ENCODE results near the gene KCNJ3.

Gene KCNJ3

GRCh38 chr2:154698296-154698720 lies at the start of gene KCNJ3:
KCNJ3 (plus strand) TSS chr2:154698695; CDS start chr2:154698776, 81 bp downstream.
- Histone ChIP-seq H3K4me3 (ENCODE audit: low read length) (peak within 1 kb of the TSS; percentile 70), H3K27ac (ENCODE audit: low read length) (no peak within 1 kb of the TSS), H3K9ac (ENCODE audit: low read length) (no peak within 1 kb of the TSS), H3K27me3 (ENCODE audit: control insufficient read depth, insufficient read depth, low read length) (peaks cover 49% of the 10 kb centered on the region), H3K9me3 (ENCODE audit: control insufficient read depth, low read depth, low read length) (no peaks in the 10 kb centered on the region), H3K36me3 (ENCODE audit: control insufficient read depth, low read depth, low read length) (no peaks in the 10 kb centered on the region), H3K4me1 (ENCODE audit: control insufficient read depth, low read depth, low read length) (no peaks in the 10 kb centered on the region)

- Histone ChIP-seq H3K4me1 (ENCODE audit: control insufficient read depth, low read depth, low read length) (peaks cover 6% of the 10 kb centered on the region), H3K9ac (ENCODE audit: low read length) (no peak overlapping the region), H3K27me3 (ENCODE audit: control insufficient read depth, insufficient read depth, low read length) (no peaks in the 10 kb centered on the region), H3K36me3 (ENCODE audit: control insufficient read depth, low read depth, low read length) (no peaks in the 10 kb centered on the region), H3K27ac (ENCODE audit: low read length) (no peak overlapping the region), H3K4me3 (ENCODE audit: low read length) (no peak overlapping the region), H3K9me3 (ENCODE audit: control insufficient read depth, low read depth, low read length) (no peaks in the 10 kb centered on the region)
These were observed 43.0 kb upstream of the KCNJ3 start for GRCh38 chr2:154655499-154655898.

DNA sequence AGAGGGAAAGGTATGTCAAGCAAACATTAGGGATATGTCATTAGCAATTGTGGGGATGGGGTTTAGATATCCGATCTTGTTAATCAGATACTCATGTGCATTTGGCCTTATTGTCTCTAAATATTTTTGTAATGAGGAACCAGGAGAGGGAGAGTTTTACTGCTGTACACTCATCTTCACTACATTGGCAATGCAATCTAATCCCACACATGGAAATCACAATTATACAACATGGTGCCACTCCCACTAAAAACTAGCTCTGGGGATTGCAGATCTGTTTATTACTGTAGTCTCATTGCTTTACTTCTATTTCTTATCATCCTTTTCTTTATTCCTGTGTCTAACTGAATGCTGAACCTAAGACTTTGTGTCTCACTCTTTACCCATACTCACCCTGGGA lies 39.6 kb upstream of the KCNJ3 start:
- Histone ChIP-seq H3K9ac (ENCODE audit: low read length) (no peak overlapping the region), H3K36me3 (ENCODE audit: control insufficient read depth, low read depth, low read length) (no peaks in the 10 kb centered on the region), H3K4me1 (ENCODE audit: control insufficient read depth, low read depth, low read length) (peaks cover 12% of the 10 kb centered on the region), H3K4me3 (ENCODE audit: low read length) (no peak overlapping the region), H3K9me3 (ENCODE audit: control insufficient read depth, low read depth, low read length) (no peaks in the 10 kb centered on the region), H3K27ac (ENCODE audit: low read length) (no peak overlapping the region), H3K27me3 (ENCODE audit: control insufficient read depth, insufficient read depth, low read length) (no peaks in the 10 kb centered on the region)

DNA sequence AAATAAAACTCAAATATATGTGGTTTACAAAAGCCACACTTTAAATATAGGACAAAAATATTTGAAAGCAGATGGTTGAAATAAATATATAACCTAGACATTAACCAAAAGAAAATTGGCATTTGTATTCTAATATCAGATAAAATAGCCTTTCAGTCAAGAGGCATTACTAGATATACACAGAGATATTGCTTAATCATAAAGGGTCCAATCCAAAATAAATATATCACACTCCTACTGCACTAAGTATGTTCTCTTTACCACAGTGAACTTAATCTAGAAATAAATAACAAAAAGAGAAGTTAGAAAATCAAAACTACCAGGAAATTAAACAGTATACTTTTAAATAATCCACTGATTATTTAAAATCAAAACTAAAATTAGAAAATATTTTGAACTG lies 34.2 kb upstream of the KCNJ3 start:
- H3K4me1 ChIP-seq (ENCODE audit: control insufficient read depth, low read depth, low read length): peaks cover 6% of the 10 kb centered on the region
- no peaks in the 10 kb centered on the region for H3K27me3 ChIP-seq (ENCODE audit: control insufficient read depth, insufficient read depth, low read length)
- H3K9ac ChIP-seq (ENCODE audit: low read length): no peak overlapping the region

GRCh38 chr2:154670083-154670482 lies 28.4 kb upstream of the KCNJ3 start:
- no peak overlapping the region for H3K4me3 ChIP-seq (ENCODE audit: low read length)
- no peak overlapping the region for H3K9ac ChIP-seq (ENCODE audit: low read length)
- no peaks in the 10 kb centered on the region for H3K36me3 ChIP-seq (ENCODE audit: control insufficient read depth, low read depth, low read length)
- no peak overlapping the region for H3K27ac ChIP-seq (ENCODE audit: low read length)
- H3K4me1 ChIP-seq (ENCODE audit: control insufficient read depth, low read depth, low read length): no peaks in the 10 kb centered on the region
- H3K27me3 ChIP-seq (ENCODE audit: control insufficient read depth, insufficient read depth, low read length): no peaks in the 10 kb centered on the region
- no peaks in the 10 kb centered on the region for H3K9me3 ChIP-seq (ENCODE audit: control insufficient read depth, low read depth, low read length)

More for the DNA sequence above, 34.2 kb upstream of the KCNJ3 start:
- Histone ChIP-seq H3K27ac (ENCODE audit: low read length) (no peak overlapping the region), H3K36me3 (ENCODE audit: control insufficient read depth, low read depth, low read length) (no peaks in the 10 kb centered on the region), H3K4me3 (ENCODE audit: low read length) (no peak overlapping the region), H3K9me3 (ENCODE audit: control insufficient read depth, low read depth, low read length) (no peaks in the 10 kb centered on the region)

GRCh38 chr2:154673694-154674093 lies 24.8 kb upstream of the KCNJ3 start:
- Histone ChIP-seq H3K27ac (ENCODE audit: low read length) (no peak overlapping the region), H3K36me3 (ENCODE audit: control insufficient read depth, low read depth, low read length) (no peaks in the 10 kb centered on the region), H3K9me3 (ENCODE audit: control insufficient read depth, low read depth, low read length) (no peaks in the 10 kb centered on the region), H3K27me3 (ENCODE audit: control insufficient read depth, insufficient read depth, low read length) (no peaks in the 10 kb centered on the region), H3K9ac (ENCODE audit: low read length) (no peak overlapping the region), H3K4me3 (ENCODE audit: low read length) (no peak overlapping the region), H3K4me1 (ENCODE audit: control insufficient read depth, low read depth, low read length) (no peaks in the 10 kb centered on the region)

- Histone ChIP-seq H3K27me3 (ENCODE audit: control insufficient read depth, insufficient read depth, low read length) (no peaks in the 10 kb centered on the region), H3K27ac (ENCODE audit: low read length) (no peak overlapping the region), H3K36me3 (ENCODE audit: control insufficient read depth, low read depth, low read length) (no peaks in the 10 kb centered on the region), H3K9ac (ENCODE audit: low read length) (no peak overlapping the region), H3K4me1 (ENCODE audit: control insufficient read depth, low read depth, low read length) (no peaks in the 10 kb centered on the region), H3K4me3 (ENCODE audit: low read length) (no peak overlapping the region), H3K9me3 (ENCODE audit: control insufficient read depth, low read depth, low read length) (no peaks in the 10 kb centered on the region)
These were observed 21.1 kb upstream of the KCNJ3 start for GRCh38 chr2:154677401-154677800.

DNA sequence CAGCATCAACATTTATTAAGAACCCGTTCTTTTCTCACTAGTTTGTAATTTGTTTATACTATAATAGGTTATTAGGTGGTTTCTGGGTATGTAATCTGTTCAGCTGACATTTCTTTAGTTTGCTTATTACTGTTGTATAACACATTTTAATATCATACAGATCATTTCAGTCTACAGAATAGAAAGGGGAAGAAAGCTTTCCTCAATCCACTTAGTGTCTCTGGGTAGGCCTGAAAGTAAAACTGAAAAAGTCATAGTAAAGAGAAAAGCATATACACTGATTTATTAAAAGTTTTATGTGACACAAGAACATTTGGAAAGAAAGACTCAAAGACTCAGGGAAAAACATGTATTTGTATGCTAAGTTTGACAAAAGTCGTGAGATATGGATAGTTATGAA lies 16.8 kb upstream of the KCNJ3 start:
- no peaks in the 10 kb centered on the region for H3K9me3 ChIP-seq (ENCODE audit: control insufficient read depth, low read depth, low read length)
- H3K36me3 ChIP-seq (ENCODE audit: control insufficient read depth, low read depth, low read length): no peaks in the 10 kb centered on the region
- no peaks in the 10 kb centered on the region for H3K4me1 ChIP-seq (ENCODE audit: control insufficient read depth, low read depth, low read length)
- no peak overlapping the region for H3K27ac ChIP-seq (ENCODE audit: low read length)
- no peak overlapping the region for H3K4me3 ChIP-seq (ENCODE audit: low read length)
- no peak overlapping the region for H3K9ac ChIP-seq (ENCODE audit: low read length)
- no peaks in the 10 kb centered on the region for H3K27me3 ChIP-seq (ENCODE audit: control insufficient read depth, insufficient read depth, low read length)

DNA sequence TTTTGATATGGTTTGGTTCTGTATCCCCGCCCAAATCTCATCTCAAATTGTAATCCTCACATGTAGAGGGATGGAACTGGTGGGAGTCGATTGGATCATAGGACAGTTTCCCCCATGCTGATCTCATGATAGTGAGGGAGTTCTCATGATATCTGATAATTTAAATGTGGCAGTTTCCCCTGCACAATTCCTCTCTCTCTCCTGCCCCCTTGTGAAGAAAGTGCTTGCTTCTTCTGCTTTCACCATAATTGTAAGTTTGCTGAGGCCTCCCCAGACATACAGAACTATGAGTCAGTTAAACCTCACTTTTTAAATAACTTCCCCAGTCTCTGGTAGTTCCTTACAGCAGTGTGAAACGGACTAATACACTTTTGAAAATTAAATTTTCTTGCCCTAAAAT lies 12.3 kb upstream of the KCNJ3 start:
- Histone ChIP-seq H3K4me3 (ENCODE audit: low read length) (no peak overlapping the region), H3K4me1 (ENCODE audit: control insufficient read depth, low read depth, low read length) (no peaks in the 10 kb centered on the region), H3K9me3 (ENCODE audit: control insufficient read depth, low read depth, low read length) (no peaks in the 10 kb centered on the region), H3K9ac (ENCODE audit: low read length) (no peak overlapping the region), H3K27ac (ENCODE audit: low read length) (no peak overlapping the region), H3K36me3 (ENCODE audit: control insufficient read depth, low read depth, low read length) (no peaks in the 10 kb centered on the region), H3K27me3 (ENCODE audit: control insufficient read depth, insufficient read depth, low read length) (no peaks in the 10 kb centered on the region)

DNA sequence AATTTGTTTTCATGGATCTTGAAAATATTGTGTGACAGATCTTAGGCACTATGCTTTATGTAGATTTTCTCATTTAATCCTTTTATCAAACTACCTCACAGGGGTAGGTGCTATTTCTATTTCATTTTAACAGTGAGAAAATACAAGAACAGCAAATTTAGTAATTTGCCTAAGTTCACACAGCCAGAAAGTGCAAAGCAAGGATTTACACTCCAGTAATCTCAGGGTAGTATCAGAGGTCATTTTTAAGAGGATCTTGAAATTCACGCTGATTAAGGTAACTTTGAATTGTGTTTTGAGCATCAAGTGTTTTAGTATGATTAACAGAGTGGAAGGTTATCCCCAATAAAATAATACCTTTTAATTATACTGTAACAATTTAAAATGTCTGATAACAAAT lies 10.1 kb upstream of the KCNJ3 start:
- no peak overlapping the region for H3K27ac ChIP-seq (ENCODE audit: low read length)
- no peaks in the 10 kb centered on the region for H3K4me1 ChIP-seq (ENCODE audit: control insufficient read depth, low read depth, low read length)
- no peak overlapping the region for H3K9ac ChIP-seq (ENCODE audit: low read length)

GRCh38 chr2:154689158-154689557 lies 9.3 kb upstream of the KCNJ3 start:
- no peaks in the 10 kb centered on the region for H3K4me1 ChIP-seq (ENCODE audit: control insufficient read depth, low read depth, low read length)
- no peaks in the 10 kb centered on the region for H3K27me3 ChIP-seq (ENCODE audit: control insufficient read depth, insufficient read depth, low read length)
- no peak overlapping the region for H3K9ac ChIP-seq (ENCODE audit: low read length)
- no peaks in the 10 kb centered on the region for H3K9me3 ChIP-seq (ENCODE audit: control insufficient read depth, low read depth, low read length)
- H3K36me3 ChIP-seq (ENCODE audit: control insufficient read depth, low read depth, low read length): no peaks in the 10 kb centered on the region
- H3K27ac ChIP-seq (ENCODE audit: low read length): no peak overlapping the region
- no peak overlapping the region for H3K4me3 ChIP-seq (ENCODE audit: low read length)

More for the DNA sequence above, 10.1 kb upstream of the KCNJ3 start:
- Histone ChIP-seq H3K4me3 (ENCODE audit: low read length) (no peak overlapping the region), H3K27me3 (ENCODE audit: control insufficient read depth, insufficient read depth, low read length) (no peaks in the 10 kb centered on the region), H3K36me3 (ENCODE audit: control insufficient read depth, low read depth, low read length) (no peaks in the 10 kb centered on the region), H3K9me3 (ENCODE audit: control insufficient read depth, low read depth, low read length) (no peaks in the 10 kb centered on the region)

DNA sequence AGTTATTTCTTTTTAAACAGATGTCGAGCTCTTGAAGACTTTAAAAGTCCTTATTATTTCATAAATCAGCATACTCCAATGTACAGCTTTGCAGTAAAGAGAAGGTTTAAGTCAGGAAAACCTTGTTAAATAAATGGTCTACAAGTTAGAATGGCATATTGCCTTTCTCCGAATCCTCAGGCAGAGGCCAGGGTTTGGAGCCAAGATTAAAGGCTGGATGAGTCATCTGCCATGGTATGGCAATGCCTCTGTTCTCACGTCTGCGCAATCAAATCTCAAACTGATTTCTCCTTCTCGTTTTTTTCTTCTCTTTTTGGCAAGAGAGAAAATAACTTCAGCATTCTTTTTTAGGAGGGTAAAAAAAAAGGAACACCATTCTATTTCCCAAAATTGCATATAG lies 5.6 kb upstream of the KCNJ3 start:
- Histone ChIP-seq H3K9ac (ENCODE audit: low read length) (no peak overlapping the region), H3K27ac (ENCODE audit: low read length) (no peak overlapping the region), H3K4me3 (ENCODE audit: low read length) (no peak overlapping the region), H3K4me1 (ENCODE audit: control insufficient read depth, low read depth, low read length) (no peaks in the 10 kb centered on the region), H3K36me3 (ENCODE audit: control insufficient read depth, low read depth, low read length) (no peaks in the 10 kb centered on the region), H3K27me3 (ENCODE audit: control insufficient read depth, insufficient read depth, low read length) (peaks cover 24% of the 10 kb centered on the region), H3K9me3 (ENCODE audit: control insufficient read depth, low read depth, low read length) (no peaks in the 10 kb centered on the region)
